BE2C (cell line): ENCODE measurements around the gene SCRN2.
A peak's percentile ranks its signal among the peaks of the same experiment; 100 is the strongest.

ENCODE experiments used
- DNase-seq: peaks from one replicate; pipeline ENCODE4 v3.0.0-alpha.2; 2020
- H3K27me3 ChIP-seq: fragments of 250-450 bp; sonication (Bioruptor Pico); 2 replicates; pipeline ENCODE4 v1.5.1; 2020; ENCODE audit warnings: mild to moderate bottlenecking
- H3K36me3 ChIP-seq: fragments of 250-450 bp; sonication (Bioruptor Pico); 2 replicates; pipeline ENCODE4 v1.5.1; 2020; ENCODE audit warnings: mild to moderate bottlenecking
- H3K4me1 ChIP-seq: fragments of 250-450 bp; sonication (Bioruptor Pico); 2 replicates; pipeline ENCODE4 v1.5.1; 2020
- H3K4me3 ChIP-seq: 2 replicates; pipeline ENCODE4 v1.5.1; 2011; ENCODE audit warnings: low read depth, low read length
- H3K9me3 ChIP-seq: fragments of 250-450 bp; sonication (Bioruptor Pico); 2 replicates; pipeline ENCODE4 v1.5.1; 2020
- TF ChIP-seq, protein P1 (sequence below): IDR thresholded peaks from 2 replicates; pipeline ENCODE4 v1.5.1; 2012; ENCODE audit warnings: mild to moderate bottlenecking, low read depth, low read length

Gene SCRN2

DNA sequence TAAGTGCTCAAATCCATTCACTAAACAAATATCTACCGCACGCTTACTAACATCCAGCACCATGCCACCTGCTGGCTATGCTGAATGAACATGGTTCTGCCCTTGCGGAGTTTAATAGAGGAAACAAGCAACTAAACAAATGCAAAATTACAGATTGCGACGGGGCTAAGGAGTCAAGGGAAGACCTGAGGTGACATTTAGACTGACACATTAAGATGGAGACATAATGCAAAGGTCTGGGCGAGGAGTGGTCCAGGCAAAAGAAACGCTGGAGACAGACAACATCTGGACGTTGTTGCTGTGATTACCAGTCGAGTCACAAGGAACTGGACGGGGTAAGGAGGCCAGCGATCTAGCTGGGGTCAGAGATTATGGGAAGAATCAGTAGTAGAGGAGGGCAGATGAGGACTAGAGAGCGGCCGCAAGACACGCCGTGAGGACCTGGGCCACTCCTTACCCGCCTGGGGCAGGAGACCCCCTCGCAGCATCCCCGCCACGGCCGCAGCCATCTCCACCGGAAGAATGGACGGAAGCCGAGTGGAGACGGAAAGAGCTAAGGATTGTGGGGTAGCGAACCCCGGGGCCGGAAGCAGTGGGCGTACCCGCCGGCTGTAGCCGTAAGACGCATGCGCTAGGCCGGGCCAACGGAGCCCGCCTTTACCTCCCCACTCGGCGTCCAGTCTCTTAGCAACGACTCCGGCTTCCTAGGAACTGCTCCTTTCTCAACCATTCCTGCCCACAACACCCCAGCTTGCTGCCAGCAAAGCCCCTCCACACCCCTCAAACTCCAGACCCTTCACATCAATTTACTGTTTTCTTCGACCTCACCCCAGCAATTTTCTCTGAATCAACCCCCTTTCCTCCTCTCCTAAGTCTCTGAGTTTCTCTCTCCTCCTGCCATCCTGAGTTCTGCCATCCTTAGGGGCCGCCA lies 9.8 kb downstream of the SCRN2 start, which contains the start of the genes LRRC46 and MRPL10:
Gene LRRC46, plus strand, starts transcription at position 668 of the 931 bp plus-strand sequence. CDS start 320 bp downstream, outside the sequence.
Gene MRPL10, minus strand, starts transcription at position 539 of the 931 bp plus-strand sequence. Its CDS starts 30 bp downstream, at position 509.
- DNase-seq = peak; percentile 95
- Histone ChIP-seq H3K9me3 (no peaks in the 10 kb centered on the region), H3K4me1 (no peaks in the 10 kb centered on the region), H3K4me3 (peak within 1 kb of the TSS; percentile 99), H3K36me3 (peaks cover 17% of the 10 kb centered on the region), H3K27me3 (no peaks in the 10 kb centered on the region)
- TF ChIP-seq, protein P1, sequence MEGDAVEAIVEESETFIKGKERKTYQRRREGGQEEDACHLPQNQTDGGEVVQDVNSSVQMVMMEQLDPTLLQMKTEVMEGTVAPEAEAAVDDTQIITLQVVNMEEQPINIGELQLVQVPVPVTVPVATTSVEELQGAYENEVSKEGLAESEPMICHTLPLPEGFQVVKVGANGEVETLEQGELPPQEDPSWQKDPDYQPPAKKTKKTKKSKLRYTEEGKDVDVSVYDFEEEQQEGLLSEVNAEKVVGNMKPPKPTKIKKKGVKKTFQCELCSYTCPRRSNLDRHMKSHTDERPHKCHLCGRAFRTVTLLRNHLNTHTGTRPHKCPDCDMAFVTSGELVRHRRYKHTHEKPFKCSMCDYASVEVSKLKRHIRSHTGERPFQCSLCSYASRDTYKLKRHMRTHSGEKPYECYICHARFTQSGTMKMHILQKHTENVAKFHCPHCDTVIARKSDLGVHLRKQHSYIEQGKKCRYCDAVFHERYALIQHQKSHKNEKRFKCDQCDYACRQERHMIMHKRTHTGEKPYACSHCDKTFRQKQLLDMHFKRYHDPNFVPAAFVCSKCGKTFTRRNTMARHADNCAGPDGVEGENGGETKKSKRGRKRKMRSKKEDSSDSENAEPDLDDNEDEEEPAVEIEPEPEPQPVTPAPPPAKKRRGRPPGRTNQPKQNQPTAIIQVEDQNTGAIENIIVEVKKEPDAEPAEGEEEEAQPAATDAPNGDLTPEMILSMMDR = peak; percentile 65

DNA sequence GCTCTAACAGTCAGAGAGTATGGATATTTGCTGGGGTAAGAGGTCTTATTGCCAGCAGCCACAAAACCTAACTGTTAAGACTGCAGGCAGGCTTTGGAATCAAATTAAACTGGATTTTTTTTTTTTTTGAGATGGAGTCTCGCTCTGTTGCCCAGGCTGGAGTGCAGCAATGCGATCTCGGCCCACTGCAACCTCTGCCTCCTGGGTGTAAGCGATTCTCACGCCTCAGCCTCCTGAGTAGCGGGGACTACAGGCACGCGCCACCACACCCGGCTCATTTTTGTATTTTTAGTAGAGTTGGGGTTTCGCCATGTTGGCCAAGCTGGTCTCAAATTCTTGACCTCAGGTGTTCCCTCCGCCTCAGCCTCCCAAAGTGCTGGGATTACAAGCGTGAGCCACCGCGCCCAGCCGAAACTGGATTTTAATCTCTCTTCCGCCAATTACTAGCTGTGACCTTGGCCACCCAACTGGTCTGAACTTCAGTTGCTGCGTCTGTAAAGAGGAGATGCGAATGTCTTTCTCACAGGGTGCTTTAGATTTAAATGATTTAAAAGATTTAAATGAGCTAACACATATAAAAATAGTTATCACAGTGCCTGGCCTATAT lies 10.6 kb downstream of the SCRN2 start:
- no peaks in the 10 kb centered on the region for H3K4me1 ChIP-seq

DNA sequence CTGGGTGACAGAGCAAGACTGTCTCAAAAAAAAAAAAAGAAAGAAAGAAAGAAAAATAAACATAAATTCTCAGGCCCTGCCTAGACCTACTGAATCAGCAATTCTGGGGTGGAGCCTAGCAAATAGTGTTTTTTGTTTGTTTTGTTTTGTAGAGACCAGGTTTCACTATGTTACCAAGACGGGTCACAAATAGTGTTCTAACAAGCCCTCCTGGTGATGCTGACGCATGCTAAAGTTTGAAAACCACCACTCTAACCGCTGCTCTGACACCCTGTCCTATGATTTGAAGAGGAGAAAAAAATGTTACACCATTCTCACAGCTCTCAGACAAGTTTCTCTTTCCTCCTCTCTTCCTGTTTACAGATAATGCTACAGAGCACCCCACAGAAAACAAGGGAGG lies 11.2 kb downstream of the SCRN2 start:
- Histone ChIP-seq H3K27me3 (no peaks in the 10 kb centered on the region), H3K36me3 (peaks cover 26% of the 10 kb centered on the region), H3K9me3 (no peaks in the 10 kb centered on the region), H3K4me1 (no peaks in the 10 kb centered on the region), H3K4me3 (no peak overlapping the region)
- TF ChIP-seq, protein P1 = no peak
- no peak for DNase-seq

More for the DNA sequence above, 10.6 kb downstream of the SCRN2 start:
- no peaks in the 10 kb centered on the region for H3K27me3 ChIP-seq
- H3K36me3 ChIP-seq = peaks cover 21% of the 10 kb centered on the region
- no peak for DNase-seq
- TF ChIP-seq, protein P1 = no peak
- H3K9me3 ChIP-seq = no peaks in the 10 kb centered on the region
- H3K4me3 ChIP-seq = peak overlapping the region; percentile 99

DNA sequence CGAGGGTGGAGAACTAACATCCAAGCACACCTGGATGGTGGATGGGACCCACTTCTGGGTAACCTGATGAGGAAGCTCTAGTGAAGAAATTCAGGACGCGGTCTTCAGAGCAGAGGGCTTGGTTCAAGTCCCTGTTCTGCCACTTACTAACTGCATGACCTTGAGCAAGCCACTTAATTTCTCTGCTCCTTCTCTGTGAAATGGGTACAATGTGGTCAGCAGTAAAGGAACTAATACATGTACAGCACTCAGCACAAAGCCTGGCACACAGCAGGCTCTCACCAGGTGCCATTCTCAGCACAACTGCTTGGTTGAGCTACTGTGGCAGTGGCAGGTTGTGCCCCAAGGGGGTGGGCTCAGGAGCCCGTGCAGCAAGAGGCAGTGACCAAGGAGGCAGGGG lies 17.6 kb downstream of the SCRN2 start:
- Histone ChIP-seq H3K4me3 (no peak overlapping the region), H3K9me3 (no peaks in the 10 kb centered on the region), H3K36me3 (peaks cover 39% of the 10 kb centered on the region), H3K4me1 (peaks cover 8% of the 10 kb centered on the region; the same call in 1 of the 2 replicates), H3K27me3 (no peaks in the 10 kb centered on the region)
- no peak for DNase-seq
- TF ChIP-seq, protein P1 = no peak

DNA sequence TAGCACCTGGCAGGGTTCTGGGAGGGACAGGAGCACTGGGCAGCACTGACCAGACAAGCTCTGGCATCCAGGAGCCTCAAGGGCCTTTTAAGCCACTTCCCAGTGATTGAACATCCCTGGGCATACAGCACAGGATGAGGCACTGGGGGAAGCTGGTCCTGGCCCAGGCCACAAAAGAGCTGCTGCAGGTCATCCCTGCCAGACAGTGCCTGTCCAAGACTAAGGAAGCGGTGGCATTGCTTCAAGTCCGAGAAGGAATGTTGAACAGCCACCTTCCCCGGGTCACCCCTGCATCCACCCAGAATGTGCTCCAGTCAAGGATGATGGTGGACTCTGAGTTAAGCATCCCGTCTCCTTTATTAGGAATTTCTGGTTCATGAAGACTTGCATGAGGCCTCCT lies 18.3 kb downstream of the SCRN2 start:
- Histone ChIP-seq H3K4me1 (peaks cover 8% of the 10 kb centered on the region; the same call in 1 of the 2 replicates), H3K9me3 (no peaks in the 10 kb centered on the region), H3K4me3 (no peak overlapping the region), H3K27me3 (no peaks in the 10 kb centered on the region), H3K36me3 (peaks cover 38% of the 10 kb centered on the region)
- DNase-seq = no peak
- TF ChIP-seq, protein P1 = no peak
